GM23338 (cell line): Measurements from ENCODE around the gene CSPG5. TPM values are rescaled to one million over a fixed set of nuclear protein-coding genes. Genes with fewer than 3 reads are reported as not detected.

Source experiments
- ATAC-seq: fragments of 200-7000 bp; cut with Tn5 transposase; 3 replicates; pipeline ENCODE4 v1.9.1; 2020
- DNase-seq: peaks from one replicate; pipeline ENCODE4 v3.0.0-alpha.2; 2015; ENCODE audit warnings: low spot score
- H2AFZ ChIP-seq: fragments of 200-600 bp; sonication (generic); 2 replicates; pipeline ENCODE4 v1.8.0; 2016; ENCODE audit warnings: antibody characterized with exemption, mild to moderate bottlenecking, moderate library complexity
- H3F3A ChIP-seq: fragments of 200-600 bp; sonication (generic); replicated peaks from 2 replicates; pipeline ENCODE4 v1.8.0; 2017; ENCODE audit warnings: antibody characterized with exemption, mixed run types, low read depth
- H3K27ac ChIP-seq: fragments of 200-600 bp; sonication (generic); 2 replicates; pipeline ENCODE4 v1.6.1; 2016; ENCODE audit warnings: low read depth
- H3K27me3 ChIP-seq: fragments of 200-600 bp; sonication (generic); 2 replicates; pipeline ENCODE4 v1.8.0; 2016; ENCODE audit warnings: mild to moderate bottlenecking, mixed run types, moderate library complexity; ENCODE audit not compliant: insufficient read depth
- H3K36me3 ChIP-seq: fragments of 200-600 bp; sonication (generic); 2 replicates; pipeline ENCODE4 v1.8.0; 2016; ENCODE audit warnings: mild to moderate bottlenecking; ENCODE audit not compliant: insufficient read depth
- H3K4me1 ChIP-seq: fragments of 200-600 bp; sonication (generic); 2 replicates; pipeline ENCODE4 v1.8.0; 2016; ENCODE audit warnings: mild to moderate bottlenecking, moderate library complexity; ENCODE audit not compliant: insufficient read depth
- H3K4me2 ChIP-seq: fragments of 200-600 bp; sonication (generic); 2 replicates; pipeline ENCODE4 v1.7.1; 2017; ENCODE audit warnings: mixed run types
- H3K4me3 ChIP-seq: fragments of 200-600 bp; sonication (generic); 2 replicates; pipeline ENCODE4 v1.6.1; 2016; ENCODE audit warnings: mixed run types
- H3K79me2 ChIP-seq: fragments of 200-600 bp; sonication (generic); replicated peaks from 2 replicates; pipeline ENCODE4 v1.8.0; 2017; ENCODE audit warnings: mild to moderate bottlenecking; ENCODE audit not compliant: insufficient read depth
- H3K9me2 ChIP-seq: fragments of 200-600 bp; sonication (generic); 2 replicates; pipeline ENCODE4 v1.8.0; 2017; ENCODE audit not compliant: insufficient read depth
- H4K20me1 ChIP-seq: fragments of 200-600 bp; sonication (generic); replicated peaks from 2 replicates; pipeline ENCODE4 v1.8.0; 2017; ENCODE audit warnings: mild to moderate bottlenecking; ENCODE audit not compliant: insufficient read depth
- H3K27ac Mint-ChIP-seq: 2 replicates; pipeline ENCODE4 v1.8.0; 2020; ENCODE audit warnings: inconsistent platforms, mild to moderate bottlenecking, moderate library complexity, mixed read lengths
- H3K27me3 Mint-ChIP-seq: 3 replicates; pipeline ENCODE4 v1.8.0; 2022; ENCODE audit warnings: low read depth, mild to moderate bottlenecking, moderate library complexity, mixed read lengths, inconsistent platforms; ENCODE audit not compliant: insufficient read depth, poor library complexity
- H3K36me3 Mint-ChIP-seq: 3 replicates; pipeline ENCODE4 v1.8.0; 2021; ENCODE audit warnings: low read depth, mild to moderate bottlenecking, inconsistent platforms, moderate library complexity, mixed read lengths
- H3K4me1 Mint-ChIP-seq: 3 replicates; pipeline ENCODE4 v1.8.0; 2020; ENCODE audit warnings: mild to moderate bottlenecking, inconsistent platforms, mixed read lengths
- H3K4me3 Mint-ChIP-seq: 3 replicates; pipeline ENCODE4 v1.8.0; 2021; ENCODE audit warnings: moderate library complexity, mild to moderate bottlenecking, inconsistent platforms, mixed read lengths
- H3K9me3 Mint-ChIP-seq: 3 replicates; pipeline ENCODE4 v1.8.0; 2020; ENCODE audit warnings: moderate library complexity, mild to moderate bottlenecking, inconsistent platforms, mixed read lengths
- CREB1 ChIP-seq: fragments of 250-450 bp; sonication (Bioruptor Pico); IDR thresholded peaks from 2 replicates; pipeline ENCODE4 v1.5.0; 2020; ENCODE audit warnings: low read depth, mild to moderate bottlenecking, moderate library complexity
- EZH2 ChIP-seq: fragments of 200-600 bp; sonication (generic); IDR thresholded peaks from one replicate; pipeline ENCODE4 v1.8.0; 2017; ENCODE audit warnings: antibody characterized with exemption, mild to moderate bottlenecking, low read depth; ENCODE audit not compliant: unreplicated experiment
- EZH2phosphoT487 ChIP-seq: fragments of 200-600 bp; sonication (generic); IDR thresholded peaks from one replicate; pipeline ENCODE4 v1.8.1; 2018; ENCODE audit warnings: antibody characterized with exemption; ENCODE audit not compliant: unreplicated experiment
- JUNB ChIP-seq: IDR thresholded peaks from one replicate; pipeline ENCODE4 v1.6.1; 2016; ENCODE audit warnings: antibody characterized with exemption; ENCODE audit not compliant: unreplicated experiment
- POLR2AphosphoS5 ChIP-seq: IDR thresholded peaks from 2 replicates; pipeline ENCODE4 v1.6.1; 2016; ENCODE audit warnings: antibody characterized with exemption, low read depth
- REST ChIP-seq: IDR thresholded peaks from one replicate; pipeline ENCODE4 v1.6.1; 2018; ENCODE audit warnings: antibody characterized with exemption; ENCODE audit not compliant: unreplicated experiment
- STAT1 ChIP-seq: IDR thresholded peaks from one replicate; pipeline ENCODE4 v1.6.1; 2016; ENCODE audit warnings: antibody characterized with exemption; ENCODE audit not compliant: unreplicated experiment
- ZNF114 ChIP-seq: fragments of 250-450 bp; sonication (Bioruptor Pico); IDR thresholded peaks from 2 replicates; pipeline ENCODE4 v1.5.0; 2020; ENCODE audit warnings: mild to moderate bottlenecking, moderate library complexity
- polyA plus RNA-seq: library from polyadenylated mRNA; unstranded; fragments of >200 nt; fragmentation: Nextera tagmentation; extraction: Ambion mirVana; gene quantifications from 2 replicates; pipeline ENCODE4 v1.2.1, GENCODE V29; 2016
- total RNA-seq: library from RNA; depleted of rRNA; stranded (reverse); fragments of >200 nt; shearing (Covaris generic); gene quantifications from 2 replicates; pipeline ENCODE4 v1.2.3, GENCODE V29; 2014
- TF ChIP-seq, protein P1 (sequence below), 2 experiments: fragments of 200-600 bp in 1 of 2; sonication (generic) in 1 of 2; conservative IDR thresholded peaks; 2 replicates each; pipeline versions ENCODE4 v1.5.1 to v1.6.1; 2016 to 2017; ENCODE audit warnings: antibody characterized with exemption in 2 of 2, low read depth in 2 of 2, mild to moderate bottlenecking in 2 of 2, moderate library complexity in 1 of 2

CSPG5 gene
- total and polyA plus RNA-seq, 2 experiments from 2014 or later = 0.86 to 4.3 TPM

GRCh38 chr3:47553407-47553806 is 25.3 kb downstream of the CSPG5 start (continued):
- no peak for TF ChIP-seq EZH2
- no peak for TF ChIP-seq POLR2AphosphoS5
- TF ChIP-seq CREB1 (CRISPR knock-in tag) = no peak
- no peak for TF ChIP-seq EZH2phosphoT487
- TF ChIP-seq, protein P1, sequence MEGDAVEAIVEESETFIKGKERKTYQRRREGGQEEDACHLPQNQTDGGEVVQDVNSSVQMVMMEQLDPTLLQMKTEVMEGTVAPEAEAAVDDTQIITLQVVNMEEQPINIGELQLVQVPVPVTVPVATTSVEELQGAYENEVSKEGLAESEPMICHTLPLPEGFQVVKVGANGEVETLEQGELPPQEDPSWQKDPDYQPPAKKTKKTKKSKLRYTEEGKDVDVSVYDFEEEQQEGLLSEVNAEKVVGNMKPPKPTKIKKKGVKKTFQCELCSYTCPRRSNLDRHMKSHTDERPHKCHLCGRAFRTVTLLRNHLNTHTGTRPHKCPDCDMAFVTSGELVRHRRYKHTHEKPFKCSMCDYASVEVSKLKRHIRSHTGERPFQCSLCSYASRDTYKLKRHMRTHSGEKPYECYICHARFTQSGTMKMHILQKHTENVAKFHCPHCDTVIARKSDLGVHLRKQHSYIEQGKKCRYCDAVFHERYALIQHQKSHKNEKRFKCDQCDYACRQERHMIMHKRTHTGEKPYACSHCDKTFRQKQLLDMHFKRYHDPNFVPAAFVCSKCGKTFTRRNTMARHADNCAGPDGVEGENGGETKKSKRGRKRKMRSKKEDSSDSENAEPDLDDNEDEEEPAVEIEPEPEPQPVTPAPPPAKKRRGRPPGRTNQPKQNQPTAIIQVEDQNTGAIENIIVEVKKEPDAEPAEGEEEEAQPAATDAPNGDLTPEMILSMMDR (conservative IDR thresholded peaks at IDR 0.05; ENCODE audit: low read depth in 2 of 2) = no peak
- TF ChIP-seq STAT1 = no peak

- no peaks in the 10 kb centered on the region for H3K36me3 ChIP-seq
- peaks cover 3% of the 10 kb centered on the region; the same call in 1 of the 3 replicates for H3K4me1 Mint-ChIP-seq
- H3K9me3 Mint-ChIP-seq = peaks cover 3% of the 10 kb centered on the region; the same call in 1 of the 3 replicates
- no peaks in the 10 kb centered on the region for H3K9me2 ChIP-seq
- H3K27me3 Mint-ChIP-seq = peaks cover 8% of the 10 kb centered on the region
- no peaks in the 10 kb centered on the region for H3K4me1 ChIP-seq
- H3K4me3 Mint-ChIP-seq = no peak overlapping the region
- no peak overlapping the region for H3K4me3 ChIP-seq
- H4K20me1 ChIP-seq = no peaks in the 10 kb centered on the region
- H3F3A ChIP-seq = no peaks in the 10 kb centered on the region
- no peak overlapping the region for H3K27ac ChIP-seq
- H2AFZ ChIP-seq = peak overlapping the region; percentile 52; the same call in 1 of the 2 replicates
- ATAC-seq (no peak), DNase-seq (no peak)
- H3K4me2 ChIP-seq = no peak overlapping the region
- H3K27ac Mint-ChIP-seq = no peak overlapping the region
- no peaks in the 10 kb centered on the region for H3K27me3 ChIP-seq
- no peaks in the 10 kb centered on the region for H3K79me2 ChIP-seq
- TF ChIP-seq, protein P1 (conservative IDR thresholded peaks at IDR 0.05; ENCODE audit: low read depth in 2 of 2) = no peak
- TF ChIP-seq EZH2 = no peak
- TF ChIP-seq ZNF114 (CRISPR knock-in tag) = no peak
- TF ChIP-seq EZH2phosphoT487 = no peak
- no peak for TF ChIP-seq STAT1
- TF ChIP-seq CREB1 (CRISPR knock-in tag) = no peak
- TF ChIP-seq REST = no peak
- no peak for TF ChIP-seq POLR2AphosphoS5
- no peak for TF ChIP-seq JUNB
- no peaks in the 10 kb centered on the region for H3K36me3 Mint-ChIP-seq
Measured at GRCh38 chr3:47542471-47543173, 36.0 kb downstream of the CSPG5 start.
